Tibial nerve (tissue), 4 donors: ENCODE data around the gene SFXN3.

Experiments used
- CTCF ChIP-seq, 5 experiments: fragments of 200-600 bp in 3 of 5; fragments of 450-650 bp in 2 of 5; sonication (generic) in 3 of 5; IDR thresholded peaks; one replicate each; pipeline ENCODE4 v1.5.1; 2016 to 2019; ENCODE audit warnings: antibody characterized with exemption in 5 of 5, mild to moderate bottlenecking in 3 of 5, moderate library complexity in 2 of 5
- EP300 ChIP-seq, 2 donors: sonication (generic); formaldehyde crosslinking; IDR thresholded peaks; one replicate each; pipeline ENCODE4 v1.6.1; 2017; ENCODE audit warnings: antibody characterized with exemption in 2 of 2, mild to moderate bottlenecking in 1 of 2

- TF ChIP-seq CTCF (IDR thresholded peaks at IDR 0.05), result peak; percentile 94 to 100 (median 98)
- TF ChIP-seq EP300 (IDR thresholded peaks at IDR 0.05), result peak in 1 of 2 donors; percentile 95
Measured at GRCh38 chr10:100998991-100999741, 31.9 kb upstream of the SFXN3 start.
